Measurements from ENCODE around the gene ARIH2.
A peak's percentile ranks its signal among the peaks of the same experiment; 100 is the strongest.

Gene ARIH2

DNA sequence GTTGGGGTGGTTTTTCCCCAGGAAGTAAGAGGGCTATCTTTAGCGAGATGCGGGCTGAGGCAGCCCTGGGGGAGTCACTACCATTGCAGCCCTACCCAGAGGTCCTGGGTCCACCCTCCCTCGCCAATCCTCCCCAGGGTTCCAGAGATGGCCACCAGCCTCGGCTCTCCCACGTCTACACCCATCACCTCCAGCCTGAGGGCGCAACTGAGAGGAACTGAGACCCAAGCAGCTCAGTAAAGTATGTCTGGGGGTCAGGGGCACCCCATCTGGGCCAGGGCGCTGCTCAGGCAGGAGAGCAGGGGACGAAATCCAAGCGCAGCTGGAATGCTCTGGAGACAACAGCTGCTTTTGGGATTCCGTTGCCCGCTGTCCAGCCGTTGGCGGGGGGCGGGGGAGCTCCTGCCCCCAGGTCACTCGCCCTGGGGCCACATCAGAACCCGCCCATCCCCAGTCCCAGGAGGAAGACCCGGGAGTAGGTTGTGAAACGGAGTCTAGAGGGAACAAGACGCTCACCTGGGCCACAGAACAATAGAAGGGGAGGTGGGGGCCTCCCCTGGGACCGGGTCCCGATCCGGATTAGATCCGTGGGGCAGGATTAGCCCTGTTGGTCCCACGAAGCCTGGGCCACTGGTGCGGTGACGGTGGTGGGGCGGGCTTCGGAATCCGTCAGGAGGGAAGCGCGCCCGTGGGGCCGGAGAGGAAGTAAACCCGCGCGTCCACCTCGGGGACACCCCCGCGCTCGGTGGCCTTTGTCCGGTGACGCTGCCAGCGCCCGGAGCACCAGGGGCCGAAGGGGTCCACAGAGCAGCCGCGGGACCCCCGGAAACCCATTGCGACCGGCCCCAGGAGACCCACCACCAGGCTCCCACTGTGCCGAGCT lies 101.9 kb downstream of the ARIH2 start:
- DNase-seq = no peak

- peak; percentile 91 for DNase-seq
These were observed 102.7 kb downstream of the ARIH2 start for GRCh38 chr3:49021213-49021812.

- peak; percentile 87 for DNase-seq
These were observed 103.4 kb downstream of the ARIH2 start, which contains the start of gene NDUFAF3 for GRCh38 chr3:49021813-49022687. Gene NDUFAF3 (plus strand): TSS chr3:49022121. CDS start chr3:49022145, 24 bp downstream.

DNA sequence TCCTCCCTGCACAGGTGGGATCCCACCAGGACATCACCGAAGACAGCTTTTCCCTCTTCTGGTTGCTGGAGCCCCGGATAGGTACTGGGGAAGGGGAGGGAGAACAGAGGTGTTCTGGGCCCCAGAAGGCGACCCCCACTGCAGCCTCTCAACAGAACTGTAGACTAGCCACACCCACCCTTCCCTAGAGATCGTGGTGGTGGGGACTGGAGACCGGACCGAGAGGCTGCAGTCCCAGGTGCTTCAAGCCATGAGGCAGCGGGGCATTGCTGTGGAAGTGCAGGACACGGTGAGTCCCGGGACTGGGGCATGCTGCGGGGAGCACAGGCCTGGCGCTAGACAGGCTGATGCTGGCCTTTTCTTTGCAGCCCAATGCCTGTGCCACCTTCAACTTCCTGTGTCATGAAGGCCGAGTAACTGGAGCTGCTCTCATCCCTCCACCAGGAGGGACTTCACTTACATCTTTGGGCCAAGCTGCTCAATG lies 104.1 kb downstream of the ARIH2 start:
- DNase-seq = no peak

- DNase-seq = no peak
These were observed 105.1 kb downstream of the ARIH2 start for GRCh38 chr3:49023775-49024174.

- no peak for DNase-seq
These were observed 105.8 kb downstream of the ARIH2 start for GRCh38 chr3:49024449-49024848.

DNA sequence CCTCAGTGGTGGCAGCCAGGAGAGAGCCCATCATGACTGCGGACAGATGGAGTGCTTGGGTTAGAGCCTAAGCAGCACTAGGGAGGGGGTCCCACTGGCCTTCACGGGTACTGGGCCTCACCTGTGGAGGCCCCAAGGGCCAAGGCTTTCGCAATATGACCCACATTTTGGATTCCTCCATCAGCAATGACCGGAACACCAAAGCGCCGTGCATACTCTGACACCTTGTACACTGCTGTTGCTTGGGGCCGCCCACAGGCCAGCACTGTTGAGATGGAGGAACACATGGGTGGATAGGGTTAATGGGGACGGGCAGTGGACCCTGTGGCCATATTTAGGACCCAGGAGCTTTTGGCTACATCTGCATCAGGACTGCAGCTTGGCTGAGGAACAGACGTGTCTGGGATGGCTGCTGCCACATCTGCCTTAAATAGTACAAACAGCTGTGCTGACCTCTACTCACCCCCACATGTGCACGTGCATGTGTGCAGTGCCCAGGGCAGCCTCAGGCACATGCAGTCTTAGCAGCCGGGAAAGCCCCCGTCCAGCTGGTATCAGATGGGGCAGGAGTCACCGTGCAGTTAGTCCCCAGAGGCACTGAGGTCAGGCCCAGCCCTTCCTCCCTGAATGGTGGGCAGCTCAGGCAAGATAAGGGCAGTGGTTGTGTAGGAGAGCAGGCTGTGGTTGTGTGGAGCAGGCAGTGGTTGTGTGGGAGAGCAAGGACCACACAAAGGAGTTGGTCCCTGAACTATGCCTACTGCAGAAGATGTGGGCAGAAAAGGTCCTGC lies 106.6 kb downstream of the ARIH2 start:
- no peak for DNase-seq

DNA sequence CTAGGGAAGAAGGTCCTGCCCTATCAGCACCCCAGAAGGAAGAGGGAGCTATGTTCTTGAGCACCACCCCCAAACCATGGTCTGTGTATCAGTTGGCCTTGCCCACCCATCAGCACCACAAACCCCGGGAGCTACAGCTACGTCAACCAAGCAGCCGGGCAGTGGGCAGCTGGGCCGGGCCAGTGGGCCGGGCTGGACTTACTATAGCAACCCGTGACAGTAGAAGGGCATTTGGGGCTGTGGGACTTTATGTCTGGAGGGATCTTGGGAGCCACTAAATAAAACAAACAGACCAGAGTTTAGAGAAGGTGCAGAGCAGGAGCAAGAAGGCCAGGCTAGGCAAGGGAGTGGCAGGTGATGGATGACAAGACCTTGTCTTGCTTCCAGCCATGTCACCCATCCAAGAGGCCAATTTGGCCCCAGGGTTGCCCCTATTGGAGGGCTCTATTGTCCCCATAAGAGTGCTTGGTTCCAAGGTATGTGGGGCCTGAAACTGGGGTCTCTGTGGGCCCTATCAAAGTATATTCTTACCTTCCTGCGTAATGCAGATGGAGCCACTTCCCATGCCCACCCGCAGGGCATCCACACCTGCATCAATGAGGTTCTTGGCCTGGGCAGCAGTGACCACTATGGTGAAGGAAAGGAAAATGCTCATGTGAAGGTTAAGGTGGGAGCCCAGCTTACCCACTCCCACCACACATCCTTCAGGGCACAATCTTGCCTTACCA lies 107.3 kb downstream of the ARIH2 start:
- no peak for DNase-seq

- no peak for DNase-seq
These were observed 107.9 kb downstream of the ARIH2 start for GRCh38 chr3:49026536-49026935.

GRCh38 chr3:49027634-49028033 lies 109.0 kb downstream of the ARIH2 start:
- DNase-seq = no peak

DNA sequence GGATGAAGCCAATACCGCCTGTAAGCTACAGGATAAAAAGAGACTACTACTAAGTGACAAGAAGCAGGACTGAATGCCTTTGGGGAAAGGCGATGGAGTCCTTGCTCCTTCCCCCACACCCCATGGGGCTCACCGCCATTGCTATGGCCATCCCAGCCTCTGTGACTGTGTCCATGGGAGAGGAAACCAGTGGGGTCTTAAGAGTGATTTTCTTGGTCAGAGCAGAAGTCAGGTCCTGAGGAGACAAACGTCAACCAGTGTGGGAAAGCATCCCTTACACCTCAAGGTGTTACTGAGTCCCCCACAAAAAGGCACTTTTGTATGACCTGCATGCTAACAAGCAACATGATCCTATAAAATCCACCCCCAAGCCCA lies 109.6 kb downstream of the ARIH2 start:
- no peak for DNase-seq

DNA sequence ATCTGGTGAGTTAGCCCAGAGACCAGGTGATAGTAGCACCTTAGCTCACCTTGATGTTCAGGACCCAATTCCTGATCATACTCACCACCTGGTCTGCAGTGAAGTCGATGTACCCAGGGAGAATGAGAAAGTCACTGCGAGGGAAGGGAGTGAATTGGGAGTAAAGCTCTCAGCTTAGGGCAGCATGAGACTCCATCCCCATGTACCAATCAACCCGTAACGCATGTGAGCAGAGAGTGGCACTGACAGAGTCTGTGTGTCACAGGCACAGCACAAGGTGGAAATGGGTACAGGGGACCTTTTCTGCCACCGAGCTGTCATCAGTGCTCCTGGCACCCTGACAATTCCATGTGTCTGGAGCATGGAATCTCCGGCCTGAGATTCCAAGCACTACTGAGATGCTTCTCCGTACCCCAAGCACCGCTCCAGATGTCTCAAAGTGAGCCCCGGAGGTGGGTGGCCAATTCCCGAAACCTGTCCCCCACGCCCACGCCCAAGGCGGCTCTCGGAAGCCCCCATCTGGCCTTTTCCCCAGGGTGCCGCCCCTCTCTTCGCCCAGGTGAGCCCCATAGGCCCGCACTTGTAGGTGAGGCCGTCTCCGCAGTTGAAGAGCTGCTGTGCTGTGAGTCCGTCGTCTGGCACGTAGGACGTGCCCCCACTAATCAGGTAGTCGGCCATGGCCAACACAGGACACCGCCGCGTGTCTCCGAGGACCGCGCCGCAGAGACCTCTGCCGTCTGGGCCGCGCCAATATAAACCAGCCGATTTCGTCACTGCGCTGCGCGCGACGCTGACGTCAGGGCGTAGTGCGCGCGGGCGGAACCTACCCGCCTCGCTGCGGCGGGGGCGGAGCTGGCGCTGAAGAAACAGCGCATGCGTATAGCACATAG lies 110.3 kb downstream of the ARIH2 start, which contains the start of gene IMPDH2:
Gene IMPDH2 (minus strand): TSS at position 726 of the 890 bp plus-strand sequence. CDS start 48 bp downstream, at position 678.
- peak; percentile 72 for DNase-seq

- DNase-seq = no peak
These were observed 110.9 kb downstream of the ARIH2 start for GRCh38 chr3:49029563-49029884.

DNA sequence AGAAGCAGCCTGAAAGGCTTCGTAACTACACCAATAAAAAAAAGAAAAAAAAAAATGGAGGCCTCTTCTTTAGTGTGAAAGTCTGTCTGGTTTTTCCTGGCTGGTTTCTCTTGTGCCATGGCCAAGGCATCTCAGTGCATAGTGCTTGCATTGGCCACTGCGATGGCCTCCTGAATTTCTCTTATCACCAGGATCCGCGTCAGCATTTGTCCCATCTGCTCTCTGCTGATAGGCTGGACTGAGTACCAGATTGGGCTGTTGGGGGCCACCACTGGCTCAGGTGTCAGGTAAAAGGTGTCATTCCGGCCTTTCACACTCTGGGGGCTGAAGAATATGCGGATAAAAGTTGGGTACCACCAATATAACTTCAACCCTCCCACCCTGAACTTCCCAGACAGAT lies 111.7 kb downstream of the ARIH2 start:
- no peak for DNase-seq

- DNase-seq = no peak
These were observed 114.1 kb downstream of the ARIH2 start for GRCh38 chr3:49032646-49033304.

DNA sequence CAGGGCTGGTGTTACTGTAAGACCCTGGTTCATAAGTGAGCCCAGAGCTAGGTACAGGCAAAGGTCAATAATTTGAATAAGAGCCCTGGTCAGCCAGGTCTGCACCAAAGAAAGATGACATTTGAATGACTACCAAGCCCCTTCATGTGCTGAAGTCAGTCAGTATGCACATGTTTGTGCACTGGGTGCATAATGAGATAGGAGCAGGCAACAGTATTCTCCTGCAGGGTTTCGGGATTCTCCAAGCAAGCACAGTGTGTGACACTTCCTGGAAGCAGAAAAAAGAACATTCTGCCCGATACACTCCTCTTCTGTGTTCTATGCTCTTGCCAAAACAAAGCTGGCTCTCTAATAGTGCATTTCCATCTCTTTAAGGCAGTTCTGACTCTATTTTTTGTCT lies 116.0 kb downstream of the ARIH2 start:
- no peak for DNase-seq

GRCh38 chr3:49035281-49035680 lies 116.6 kb downstream of the ARIH2 start:
- no peak for DNase-seq
